Activated CD4-positive, alpha-beta T cell treated with anti-CD3 and anti-CD28 coated beads, Interleukin-2, amount 50 U/mL, for 16 hours (primary cell): Measurements from ENCODE around the gene CHST11.
"Not testable (repeated sequence)": the region's sequence is repeated elsewhere in the genome, so short reads cannot be mapped to it uniquely, and the experiment has no call there.

Experiments
- DNase-seq: peaks from one replicate; pipeline ENCODE4 v3.0.0-alpha.2; 2020

The CHST11 gene

DNA sequence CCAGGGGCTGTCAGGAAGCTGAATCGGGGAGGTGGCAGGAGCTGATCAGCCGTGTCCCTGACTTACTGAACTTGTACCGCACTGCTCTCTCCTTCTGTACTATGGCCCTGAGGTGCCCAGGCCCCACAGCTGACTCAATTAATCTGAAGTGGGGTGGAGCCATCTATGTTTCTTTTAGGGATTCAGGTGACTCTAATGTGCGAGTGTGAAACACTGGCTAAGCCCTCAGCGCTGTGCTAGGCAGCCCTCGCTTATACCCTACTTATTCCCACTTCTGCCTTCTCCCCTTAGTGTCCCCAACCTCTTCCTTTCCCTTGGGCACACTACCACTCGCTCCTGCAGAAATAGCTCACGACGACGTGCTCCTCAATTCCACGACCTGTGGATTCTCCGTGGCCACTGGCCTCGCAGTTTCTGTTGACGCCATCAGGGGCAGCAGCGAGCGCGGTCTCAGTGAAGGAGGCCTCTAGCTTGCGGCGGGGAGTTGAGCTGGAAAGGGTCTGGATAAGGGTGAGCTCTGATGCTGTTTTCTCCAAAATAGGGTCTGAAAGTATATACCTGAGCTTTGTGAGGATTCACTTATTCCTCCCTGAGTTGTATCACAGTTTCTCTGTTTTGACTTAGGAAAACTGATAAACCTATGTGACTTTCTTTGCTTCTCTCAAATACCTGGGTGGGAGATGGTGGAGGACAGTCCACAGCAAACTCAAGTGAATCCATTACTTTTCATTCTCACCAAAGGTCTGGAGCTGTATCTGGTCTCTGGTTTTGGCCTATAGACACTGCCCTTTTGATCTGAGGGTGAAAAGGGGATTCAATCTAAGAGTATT lies 333.8 kb downstream of the CHST11 start:
- DNase-seq: peak; percentile 32

DNA sequence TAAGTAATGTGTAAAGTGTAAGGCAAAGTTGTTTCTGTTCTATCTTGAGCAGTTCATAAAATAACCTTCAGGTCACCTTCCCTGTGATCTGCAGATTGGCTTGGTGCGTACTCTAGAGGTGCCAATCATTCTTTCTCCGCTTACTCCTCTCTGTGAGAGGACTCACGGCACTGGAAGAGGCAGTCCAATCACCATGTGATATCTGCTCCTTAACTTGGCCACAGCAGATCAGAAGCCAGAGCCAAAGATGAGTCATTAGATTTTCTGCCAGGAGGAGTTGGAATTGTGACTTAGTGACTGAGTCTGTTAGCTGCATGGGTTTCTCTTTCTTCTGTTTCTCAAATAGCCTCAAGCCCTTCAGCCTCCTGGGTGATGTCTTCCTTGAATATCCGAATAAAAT lies 335.8 kb downstream of the CHST11 start:
- no peak for DNase-seq

DNA sequence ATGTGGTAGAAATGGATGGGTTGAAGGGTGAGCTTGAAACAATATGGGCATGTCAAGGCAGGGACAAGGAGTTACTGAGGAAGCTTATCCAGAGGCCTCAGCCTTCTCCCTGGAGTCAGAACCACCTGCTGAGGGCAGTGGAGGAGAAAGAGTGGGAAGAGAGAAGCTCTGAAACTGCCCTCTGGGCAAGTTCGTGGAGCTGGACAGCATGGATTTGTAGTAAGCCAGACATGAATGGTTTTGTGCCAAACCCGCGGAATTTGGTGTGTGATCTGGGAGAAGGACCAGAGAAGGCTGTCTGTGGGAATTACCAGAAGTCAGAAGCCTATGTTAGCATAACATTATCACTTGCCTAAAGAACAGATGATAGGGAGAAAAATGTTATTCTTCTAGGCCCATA lies 336.5 kb downstream of the CHST11 start:
- no peak for DNase-seq

DNA sequence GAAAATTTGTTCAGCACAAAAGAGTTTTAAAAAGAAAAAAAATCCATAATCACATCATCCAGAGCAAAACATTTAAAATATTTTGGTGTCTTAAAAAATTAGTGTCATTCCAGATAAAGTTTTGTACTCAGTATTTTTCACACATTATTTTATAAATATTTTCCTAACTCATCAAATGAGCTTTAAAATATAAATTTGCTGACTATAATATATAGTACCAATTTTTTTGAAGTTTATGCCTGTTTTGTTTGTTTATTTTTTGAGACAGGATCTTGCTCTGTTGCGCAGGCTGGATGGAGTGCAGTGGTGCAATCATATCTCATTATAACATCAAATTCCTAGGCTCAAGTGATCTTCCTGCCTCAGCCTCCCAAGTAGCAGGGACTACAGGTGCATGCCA lies 337.2 kb downstream of the CHST11 start:
- no peak for DNase-seq

DNA sequence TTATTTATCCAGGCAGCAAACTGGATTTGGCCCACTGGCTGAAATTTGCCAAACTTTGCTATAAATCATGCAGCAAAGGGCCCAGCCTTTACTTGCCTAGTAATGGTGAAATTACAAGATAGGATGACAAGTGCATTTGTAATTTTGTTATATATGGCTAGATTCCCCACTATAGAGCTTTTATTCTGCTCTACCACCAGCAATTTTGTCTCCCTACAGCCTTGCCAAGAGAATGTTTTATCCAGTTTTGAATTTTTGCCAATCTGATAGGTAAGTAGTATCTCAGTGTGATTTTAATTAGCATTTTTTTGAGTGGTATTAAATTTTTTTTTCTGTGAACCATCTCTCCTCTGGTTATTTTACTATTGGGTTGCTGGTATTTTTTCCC lies 339.7 kb downstream of the CHST11 start:
- DNase-seq: no peak

DNA sequence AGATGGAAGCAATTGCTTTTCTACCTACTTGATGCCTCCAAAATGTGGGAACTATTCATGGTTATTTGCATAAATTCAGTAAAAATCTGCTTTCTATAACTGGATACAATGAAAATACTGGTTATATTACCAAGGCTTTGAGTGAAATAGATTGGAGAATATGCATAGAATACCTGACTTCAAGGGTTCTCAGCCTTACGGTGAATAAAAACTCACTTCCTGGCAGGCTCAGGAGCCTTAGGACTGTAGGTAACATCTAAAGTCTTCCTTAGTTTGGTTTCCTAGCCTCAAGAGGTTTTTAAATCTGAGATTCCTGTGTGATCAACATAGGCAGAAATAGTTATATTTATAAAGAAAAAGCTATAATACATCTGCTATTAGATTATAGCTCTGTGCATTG lies 342.7 kb downstream of the CHST11 start:
- no peak for DNase-seq

DNA sequence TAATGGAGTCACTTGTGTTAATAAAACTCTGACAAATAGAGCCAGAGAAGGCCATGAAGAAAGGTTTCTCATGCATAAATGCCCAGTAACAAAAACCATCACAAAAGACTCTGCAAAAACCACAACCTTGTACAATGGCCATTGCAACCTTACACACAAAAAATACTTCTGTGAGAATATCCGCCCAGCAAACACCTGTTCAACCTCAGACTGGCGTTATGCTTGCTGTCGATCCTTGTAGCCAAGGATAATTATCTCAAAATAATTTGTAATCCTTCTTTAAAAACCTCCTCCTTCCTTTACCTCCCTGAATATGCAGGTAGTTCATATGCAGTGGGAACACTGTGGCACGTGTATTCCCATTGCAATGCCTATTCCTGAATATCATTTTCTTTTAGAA lies 344.3 kb downstream of the CHST11 start:
- DNase-seq: no peak

DNA sequence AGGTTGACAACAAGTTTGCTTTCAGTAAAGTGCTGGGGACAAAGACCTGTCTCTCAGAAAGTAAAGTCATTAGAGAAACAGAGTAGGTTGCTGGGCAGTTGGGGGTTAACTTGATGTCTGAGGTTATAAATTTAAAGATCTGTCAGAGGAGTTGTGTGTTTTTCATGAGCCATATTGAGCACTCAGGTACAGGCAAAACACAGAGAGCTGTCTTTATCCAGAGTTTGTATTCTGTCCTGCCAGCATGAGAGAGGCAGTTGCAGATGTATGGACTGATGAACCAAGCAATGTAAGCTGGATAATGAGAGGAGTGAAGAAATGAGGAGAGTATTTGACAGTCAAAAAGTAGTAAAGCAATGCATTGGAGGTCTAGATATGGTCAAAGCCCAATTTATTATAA lies 344.7 kb downstream of the CHST11 start:
- DNase-seq: no peak

DNA sequence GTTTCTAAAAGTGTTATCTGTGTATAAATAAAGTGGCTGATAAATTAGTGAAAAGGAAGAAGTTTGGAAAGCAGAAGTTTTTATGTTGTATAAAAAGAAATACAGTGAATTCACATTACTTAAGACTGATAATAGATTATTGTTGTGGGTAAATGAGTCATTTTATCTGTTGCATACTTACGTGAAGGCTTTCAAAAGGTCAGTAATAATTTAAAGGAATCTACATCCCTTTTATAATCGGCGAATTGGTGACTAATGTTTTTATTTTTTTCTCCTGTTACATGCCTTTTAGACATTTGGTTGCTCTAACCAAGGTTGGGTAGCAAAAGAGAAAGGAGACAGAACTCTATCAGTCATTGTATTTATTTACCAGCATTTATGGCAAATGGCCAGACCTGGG lies 345.5 kb downstream of the CHST11 start:
- DNase-seq: no peak

DNA sequence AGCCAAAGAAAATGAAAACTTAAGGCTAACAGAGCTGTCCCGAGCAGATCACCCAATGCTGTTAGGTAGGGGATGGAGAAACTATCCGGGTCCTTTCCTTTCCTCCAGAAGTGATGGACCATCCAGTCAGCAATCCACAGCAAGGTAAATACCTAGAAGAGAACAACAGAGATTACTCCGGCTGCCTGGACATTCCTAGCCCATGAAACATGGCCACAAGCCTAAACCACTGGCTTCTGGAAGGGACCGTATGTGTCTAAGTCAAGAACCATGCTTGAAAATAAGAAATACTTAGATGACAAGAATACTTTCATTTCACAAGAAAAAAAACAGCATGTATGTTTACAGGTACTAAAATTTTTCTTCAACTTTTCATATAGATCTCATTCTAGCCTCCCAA lies 348.4 kb downstream of the CHST11 start:
- DNase-seq: no peak

DNA sequence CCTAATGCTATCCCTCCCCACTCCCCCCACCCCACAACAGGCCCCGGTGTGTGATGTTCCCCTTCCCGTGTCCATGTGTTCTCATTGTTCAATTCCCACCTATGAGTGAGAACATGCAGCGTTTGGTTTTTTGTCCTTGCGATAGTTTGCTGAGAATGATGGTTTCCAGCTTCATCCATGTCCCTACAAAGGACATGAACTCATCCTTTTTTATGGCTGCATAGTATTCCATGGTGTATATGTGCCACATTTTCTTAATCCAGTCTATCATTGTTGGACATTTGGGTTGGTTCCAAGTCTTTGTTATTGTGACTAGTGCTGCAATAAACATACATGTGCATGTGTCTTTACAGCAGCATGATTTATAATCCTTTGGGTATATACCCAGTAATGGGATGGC lies 349.4 kb downstream of the CHST11 start:
- DNase-seq: not testable (repeated sequence)

DNA sequence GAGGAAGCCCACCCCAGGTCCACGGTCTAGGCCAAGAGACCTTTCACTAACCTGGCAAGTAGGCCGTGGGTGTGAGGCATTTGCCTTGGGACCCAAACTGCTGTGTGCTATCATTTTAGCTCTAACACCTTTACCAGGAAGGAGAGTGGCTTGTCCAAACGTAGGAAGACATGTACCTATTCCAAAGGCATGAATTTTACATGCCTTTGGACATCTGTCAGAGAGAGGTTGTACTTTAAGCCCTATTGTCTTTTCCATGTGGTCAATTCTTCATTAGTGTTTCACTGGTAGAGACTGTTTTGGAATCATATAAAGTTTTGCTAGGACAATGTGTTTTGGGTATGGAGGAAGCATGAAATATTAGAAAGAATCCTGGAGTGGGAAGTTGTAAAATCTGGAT lies 352.5 kb downstream of the CHST11 start:
- DNase-seq: no peak

DNA sequence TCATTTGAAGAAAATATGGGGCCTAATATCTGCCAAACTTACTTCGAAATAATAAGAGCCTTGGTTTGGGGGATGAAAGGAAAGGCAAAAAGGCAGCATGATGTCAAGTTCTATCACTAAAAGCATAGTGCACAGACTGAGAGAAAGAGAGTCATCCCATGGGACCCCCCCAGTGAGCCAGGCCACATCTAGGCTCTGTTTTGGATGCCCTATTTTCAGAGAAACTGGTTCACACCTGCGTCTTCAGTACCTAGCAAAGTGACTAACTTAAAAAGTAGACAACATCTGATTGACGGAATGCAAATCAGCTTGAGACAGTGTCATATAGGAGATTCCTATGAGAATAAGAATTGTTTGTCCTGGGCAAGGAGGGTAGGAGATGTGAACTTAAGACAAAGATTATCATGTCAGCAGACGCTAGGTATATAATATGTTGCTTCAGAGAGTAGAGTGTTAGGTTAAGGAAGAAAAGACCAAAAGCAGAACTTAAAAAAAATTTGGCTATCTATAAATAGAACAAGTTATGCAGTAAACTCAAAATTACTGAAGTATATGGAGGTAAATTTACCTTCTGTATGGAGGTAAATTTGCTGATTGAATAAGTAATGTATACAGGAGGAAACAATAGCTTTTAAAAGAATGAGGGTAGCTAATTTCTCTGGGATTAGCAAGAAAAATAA lies 353.1 kb downstream of the CHST11 start:
- no peak for DNase-seq
